H1 (cell line): Measurements from ENCODE around the gene THRB. TPM values are rescaled to one million over a fixed set of nuclear protein-coding genes. Genes with fewer than 3 reads are reported as not detected.

Experiments used
- CTCF ChIA-PET: fragments of 300-600 bp; sonication (Branson Sonifier 250); formaldehyde crosslinking; loops from one replicate; lab custom pipeline; 2021; ENCODE audit not compliant: partially characterized antibody; lab: Charles Lee
- POLR2A ChIA-PET: fragments of 300-600 bp; sonication (Branson Sonifier 250); formaldehyde crosslinking; loops from one replicate; lab custom pipeline; 2021; ENCODE audit warnings: inconsistent platforms; ENCODE audit not compliant: partially characterized antibody; lab: Charles Lee
- DNase-seq, 2 experiments: peaks; one replicate each; pipeline versions ENCODE4 v3.0.0 to v3.0.0-alpha.2; 2010 to 2022; ENCODE audit warnings: low spot score in 2 of 2, low read depth in 1 of 2, mixed read lengths in 1 of 2
- FAIRE-seq: peaks from 2 replicates; lab custom pipeline; 2011; peaks lifted over from hg19 to GRCh38; lab: Jason Lieb, UNC
- H2AFZ ChIP-seq: 2 replicates; pipeline ENCODE4 v1.8.1; 2012; ENCODE audit warnings: low read length, inconsistent platforms
- H2AK5ac ChIP-seq: 2 replicates; pipeline ENCODE4 v1.6.1; 2013; ENCODE audit warnings: low read depth, low read length
- H2BK120ac ChIP-seq: replicated peaks from 2 replicates; pipeline ENCODE3; 2013; ENCODE audit warnings: low read depth, low read length, inconsistent platforms
- H2BK12ac ChIP-seq: 2 replicates; pipeline ENCODE4 v1.6.1; 2013; ENCODE audit warnings: low read depth, low read length
- H2BK15ac ChIP-seq: 2 replicates; pipeline ENCODE4 v1.6.1; 2013; ENCODE audit warnings: low read length
- H2BK20ac ChIP-seq: 2 replicates; pipeline ENCODE4 v1.6.1; 2013; ENCODE audit warnings: low read length
- H2BK5ac ChIP-seq: 2 replicates; pipeline ENCODE4 v1.6.1; 2013; ENCODE audit warnings: low read depth, low read length
- H3K14ac ChIP-seq: 2 replicates; pipeline ENCODE4 v1.6.1; 2013; ENCODE audit warnings: inconsistent platforms; ENCODE audit not compliant: insufficient read length
- H3K18ac ChIP-seq: 2 replicates; pipeline ENCODE4 v1.6.1; 2013; ENCODE audit warnings: low read length; ENCODE audit errors: extremely low read depth
- H3K23ac ChIP-seq: 2 replicates; pipeline ENCODE4 v1.6.1; 2013; ENCODE audit warnings: inconsistent platforms; ENCODE audit not compliant: insufficient read length
- H3K23me2 ChIP-seq: 2 replicates; pipeline ENCODE4 v1.6.1; 2013; ENCODE audit warnings: low read depth, low read length
- H3K27ac ChIP-seq: 2 replicates; pipeline ENCODE4 v1.6.1; 2011; ENCODE audit warnings: low read depth, low read length, inconsistent platforms
- H3K27me3 ChIP-seq, 4 experiments: replicated peaks in 1 of 4; 1 replicate in 1 of 4; 2 replicates in 3 of 4; pipeline versions ENCODE4 v1.6.1 to v1.8.1; 2011 to 2013; ENCODE audit warnings: low read length in 3 of 4, mild to moderate bottlenecking in 3 of 4, inconsistent platforms in 2 of 4, mixed read lengths in 2 of 4, moderate library complexity in 1 of 4; ENCODE audit not compliant: control insufficient read depth in 3 of 4, insufficient read depth in 3 of 4; ENCODE audit errors: extremely low read depth in 1 of 4
- H3K36me3 ChIP-seq, 4 experiments: 2 replicates each; pipeline versions ENCODE4 v1.6.1 to v1.8.1; 2011 to 2013; ENCODE audit warnings: mild to moderate bottlenecking in 4 of 4, low read length in 3 of 4, moderate library complexity in 2 of 4, control low read depth in 1 of 4, inconsistent platforms in 1 of 4; ENCODE audit not compliant: insufficient read depth in 4 of 4, control insufficient read depth in 2 of 4
- H3K4ac ChIP-seq: replicated peaks from 2 replicates; pipeline ENCODE3; 2013; ENCODE audit warnings: low read length, low read depth, mixed read lengths, inconsistent platforms; ENCODE audit not compliant: insufficient read length
- H3K4me1 ChIP-seq, 4 experiments: replicated peaks in 1 of 4; 1 replicate in 1 of 4; 2 replicates in 3 of 4; pipeline versions ENCODE4 v1.6.1 to v1.8.1; 2011 to 2013; ENCODE audit warnings: low read length in 3 of 4, inconsistent platforms in 2 of 4, mixed read lengths in 1 of 4; ENCODE audit not compliant: insufficient read depth in 4 of 4, control insufficient read depth in 3 of 4
- H3K4me2 ChIP-seq, 2 experiments: 2 replicates each; pipeline versions ENCODE4 v1.6.1 to v1.8.1; 2011 to 2013; ENCODE audit warnings: low read depth in 2 of 2, low read length in 2 of 2, control low read depth in 1 of 2, inconsistent platforms in 1 of 2, mild to moderate bottlenecking in 1 of 2; ENCODE audit not compliant: insufficient read depth in 1 of 2
- H3K4me3 ChIP-seq, 4 experiments: fragments of 200-600, 300-600 bp in 1 of 4; sonication (generic), shearing (Covaris generic), sonication (Bioruptor Twin) in 1 of 4; 2 replicates each; pipeline versions ENCODE4 v1.5.1 to v1.8.1; 2011 to 2016; ENCODE audit warnings: low read length in 4 of 4, low read depth in 3 of 4, control low read depth in 2 of 4, inconsistent platforms in 2 of 4, mild to moderate bottlenecking in 2 of 4, mixed read lengths in 1 of 4, moderate library complexity in 1 of 4; ENCODE audit not compliant: insufficient read depth in 2 of 4; ENCODE audit errors: extremely low read depth in 1 of 4
- H3K56ac ChIP-seq: replicated peaks from 2 replicates; pipeline ENCODE3; 2013; ENCODE audit warnings: low read depth, mild to moderate bottlenecking, mixed read lengths, low read length, inconsistent platforms; ENCODE audit not compliant: insufficient read length
- H3K79me1 ChIP-seq: 2 replicates; pipeline ENCODE4 v1.6.1; 2013; ENCODE audit warnings: low read depth, low read length, control low read depth
- H3K79me2 ChIP-seq, 2 experiments: 2 replicates each; pipeline versions ENCODE4 v1.6.1 to v1.8.1; 2012 to 2013; ENCODE audit warnings: low read length in 2 of 2, mild to moderate bottlenecking in 2 of 2, inconsistent platforms in 1 of 2; ENCODE audit not compliant: insufficient read depth in 2 of 2, control insufficient read depth in 1 of 2
- H3K9ac ChIP-seq, 4 experiments: replicated peaks in 1 of 4; 1 replicate in 1 of 4; 2 replicates in 3 of 4; pipeline versions ENCODE4 v1.6.1 to v1.8.1; 2011 to 2013; ENCODE audit warnings: low read depth in 3 of 4, low read length in 3 of 4, control low read depth in 2 of 4, mild to moderate bottlenecking in 2 of 4, moderate library complexity in 2 of 4, inconsistent platforms in 1 of 4; ENCODE audit errors: extremely low read depth in 1 of 4
- H3K9me3 ChIP-seq, 2 experiments: 2 replicates each; pipeline versions ENCODE4 v1.6.1 to v1.8.1; 2012 to 2013; ENCODE audit warnings: mild to moderate bottlenecking in 2 of 2, moderate library complexity in 2 of 2, control low read depth in 1 of 2, inconsistent platforms in 1 of 2, low read depth in 1 of 2, low read length in 1 of 2, mixed read lengths in 1 of 2; ENCODE audit not compliant: insufficient read depth in 2 of 2
- H4K20me1 ChIP-seq, 2 experiments: replicated peaks in 1 of 2; 2 replicates each; pipeline versions ENCODE3 to v1.8.1; 2011 to 2013; ENCODE audit warnings: inconsistent platforms in 2 of 2, low read length in 2 of 2, mild to moderate bottlenecking in 1 of 2; ENCODE audit not compliant: insufficient read depth in 2 of 2, control insufficient read depth in 1 of 2
- H4K5ac ChIP-seq: 2 replicates; pipeline ENCODE4 v1.6.1; 2013; ENCODE audit warnings: low read length, low read depth, mixed read lengths, inconsistent platforms; ENCODE audit not compliant: insufficient read length
- H4K8ac ChIP-seq: 2 replicates; pipeline ENCODE4 v1.8.0; 2013; ENCODE audit warnings: mild to moderate bottlenecking, moderate library complexity, low read length, inconsistent platforms; ENCODE audit not compliant: insufficient read depth; ENCODE audit errors: extremely low read depth
- H4K91ac ChIP-seq: replicated peaks from 2 replicates; pipeline ENCODE3; 2013; ENCODE audit warnings: low read length, mixed read lengths, inconsistent platforms; ENCODE audit not compliant: insufficient read length
- ATF3 ChIP-seq: IDR thresholded peaks from 2 replicates; pipeline ENCODE4 v1.6.1; 2011; ENCODE audit warnings: low read depth, mild to moderate bottlenecking, low read length; ENCODE audit not compliant: insufficient read depth
- CREB1 ChIP-seq: IDR thresholded peaks from 2 replicates; pipeline ENCODE4 v1.6.1; 2012; ENCODE audit warnings: inconsistent platforms
- EP300 ChIP-seq, 2 experiments: IDR thresholded peaks; 1 replicate in 1 of 2; 2 replicates in 1 of 2; pipeline ENCODE4 v1.6.1; 2011 to 2012; ENCODE audit warnings: low read depth in 2 of 2, low read length in 2 of 2, mild to moderate bottlenecking in 2 of 2, borderline replicate concordance in 1 of 2, inconsistent platforms in 1 of 2, moderate library complexity in 1 of 2
- FOSL1 ChIP-seq: IDR thresholded peaks from 2 replicates; pipeline ENCODE4 v1.6.1; 2011; ENCODE audit warnings: mild to moderate bottlenecking, low read depth, low read length, moderate library complexity; ENCODE audit not compliant: insufficient read depth
- KDM1A ChIP-seq: fragments of 200-600, 300-600 bp; sonication (generic); IDR thresholded peaks from 2 replicates; pipeline ENCODE4 v1.7.1; 2016; ENCODE audit warnings: mild to moderate bottlenecking, low read length, borderline replicate concordance
- KDM5A ChIP-seq: fragments of 200-600 bp; IDR thresholded peaks from 2 replicates; pipeline ENCODE4 v1.7.1; 2012; ENCODE audit warnings: mild to moderate bottlenecking, low read length, inconsistent platforms, mixed read lengths
- POLR2AphosphoS5 ChIP-seq: IDR thresholded peaks from 2 replicates; pipeline ENCODE4 v1.6.1; 2011; ENCODE audit warnings: low read depth, low read length
- SAP30 ChIP-seq: fragments of 300-600 bp; sonication (generic); IDR thresholded peaks from 2 replicates; pipeline ENCODE4 v1.7.1; 2012; ENCODE audit warnings: low read length, moderate library complexity, mild to moderate bottlenecking, inconsistent platforms; ENCODE audit not compliant: insufficient read depth, insufficient replicate concordance
- SIRT6 ChIP-seq: IDR thresholded peaks from one replicate; pipeline ENCODE4 v1.7.1; 2012; ENCODE audit warnings: low read length, inconsistent platforms
- SP1 ChIP-seq: IDR thresholded peaks from 2 replicates; pipeline ENCODE4 v1.6.1; 2011; ENCODE audit warnings: low read depth, low read length
- TCF12 ChIP-seq: IDR thresholded peaks from 2 replicates; pipeline ENCODE4 v1.6.1; 2011; ENCODE audit warnings: low read depth, mild to moderate bottlenecking, low read length
- USF2 ChIP-seq: IDR thresholded peaks from 2 replicates; pipeline ENCODE4 v1.6.1; 2011; ENCODE audit warnings: low read length, improper control_type of control experiment
- WGBS, 2 experiments: shearing (Covaris generic) in 1 of 2; methylation state at CpG; one replicate each; pipeline versions ENCODE4 v1.1.6 to v1.1.7; 2013 to 2015; ENCODE audit warnings: low lambda C conversion rate in 2 of 2, mixed read lengths in 2 of 2, inconsistent platforms in 1 of 2, low coverage in 1 of 2, missing lambda C conversion rate in 1 of 2; ENCODE audit not compliant: insufficient replicate concordance in 2 of 2, insufficient coverage in 1 of 2, insufficient read length in 1 of 2; ENCODE audit errors: extremely low coverage in 1 of 2, missing lambda C conversion rate in 1 of 2; 5-methylcytosine and 5-hydroxymethylcytosine counted together
- polyA plus RNA-seq, 7 experiments: library from polyadenylated mRNA; depleted of rRNA in 3 of 7; stranded (reverse) in 5 of 7; unstranded in 2 of 7; fragments of >200 nt in 5 of 7; fragments of 200-250 nt in 2 of 7; gene quantifications; 1 replicate in 5 of 7; 2 replicates in 1 of 7; 4 replicates in 1 of 7; pipeline versions ENCODE4 v1.2.1 to v1.2.3, GENCODE V29; 2011 to 2013; ENCODE audit warnings: missing spikeins in 2 of 7, mixed read lengths in 2 of 7
- total RNA-seq: library from RNA; stranded (reverse); fragmentation: NEBNext Ultra II Directional; extraction: Animal tissue kit (Norgen Biotek cat#: 25700); gene quantifications from 2 replicates; pipeline ENCODE4 v1.2.1, GENCODE V29; 2021

THRB gene
- total and polyA plus RNA-seq, 2 of the 8 experiments (the other 6 are each of a cell fraction or from before 2014, with no cell fraction given) = 0.98 to 3.9 TPM

- no peaks in the 10 kb centered on the region for H4K20me1 ChIP-seq
- no peak overlapping the region for H3K4me2 ChIP-seq
- H4K5ac ChIP-seq = no peak overlapping the region
- FAIRE-seq = no peak
- no peak overlapping the region for H2BK5ac ChIP-seq
- no peaks in the 10 kb centered on the region for H3K9me3 ChIP-seq
- H3K79me2 ChIP-seq = no peaks in the 10 kb centered on the region
- no peaks in the 10 kb centered on the region for H3K27me3 ChIP-seq
- no peaks in the 10 kb centered on the region for H3K23me2 ChIP-seq
- H3K79me1 ChIP-seq = no peaks in the 10 kb centered on the region
- CTCF ChIA-PET = no interaction called here
- WGBS, 2 experiments = 91% methylated on average over 5 of the region's 5 CpGs; no CpG with 5 or more reads in 1 of the 2 experiments
- no peak overlapping the region for H2AK5ac ChIP-seq
- H3K18ac ChIP-seq = no peak overlapping the region
- no peak overlapping the region for H2BK12ac ChIP-seq
- H4K91ac ChIP-seq = no peak overlapping the region
- H3K4me3 ChIP-seq = no peak overlapping the region
- no peak overlapping the region for H3K9ac ChIP-seq
- no peak overlapping the region for H3K27ac ChIP-seq
- no peak overlapping the region for H3K4ac ChIP-seq
- no peak overlapping the region for H3K14ac ChIP-seq
- H3K23ac ChIP-seq = no peak overlapping the region
- H4K8ac ChIP-seq = no peak overlapping the region
- no peaks in the 10 kb centered on the region for H3K36me3 ChIP-seq
- H2BK20ac ChIP-seq = no peak overlapping the region
- H2BK15ac ChIP-seq = no peak overlapping the region
- no peak overlapping the region for H2BK120ac ChIP-seq
- no peaks in the 10 kb centered on the region; a peak in 1 of 7 replicates for H3K4me1 ChIP-seq
- no peak overlapping the region for H2AFZ ChIP-seq
- DNase-seq = no peak
- H3K56ac ChIP-seq = no peak overlapping the region
- POLR2A ChIA-PET = no interaction called here
- no peak for TF ChIP-seq SAP30
- TF ChIP-seq USF2 = no peak
- no peak for TF ChIP-seq SIRT6
- TF ChIP-seq KDM5A = no peak
- no peak for TF ChIP-seq POLR2AphosphoS5
- no peak for TF ChIP-seq CREB1
- no peak for TF ChIP-seq SP1
- TF ChIP-seq EP300 (IDR thresholded peaks at IDR 0.05; ENCODE audit: borderline replicate concordance in 1 of 2, low read depth in 2 of 2, low read length in 2 of 2) = no peak
- TF ChIP-seq FOSL1 = no peak
- no peak for TF ChIP-seq TCF12
- TF ChIP-seq KDM1A = no peak
- TF ChIP-seq ATF3 = no peak
Measured at GRCh38 chr3:24510030-24510648, 15.5 kb upstream of the THRB start.
